ENCODE measurements around the gene CRISPLD2. TPM values are rescaled to one million over a fixed set of nuclear protein-coding genes. Genes with fewer than 3 reads are reported as not detected.
"Not testable (repeated sequence)": the region's sequence is repeated elsewhere in the genome, so short reads cannot be mapped to it uniquely, and the experiment has no call there.

The CRISPLD2 gene
- total RNA-seq, 1 experiment from 2014 or later = 3.0 TPM

DNA sequence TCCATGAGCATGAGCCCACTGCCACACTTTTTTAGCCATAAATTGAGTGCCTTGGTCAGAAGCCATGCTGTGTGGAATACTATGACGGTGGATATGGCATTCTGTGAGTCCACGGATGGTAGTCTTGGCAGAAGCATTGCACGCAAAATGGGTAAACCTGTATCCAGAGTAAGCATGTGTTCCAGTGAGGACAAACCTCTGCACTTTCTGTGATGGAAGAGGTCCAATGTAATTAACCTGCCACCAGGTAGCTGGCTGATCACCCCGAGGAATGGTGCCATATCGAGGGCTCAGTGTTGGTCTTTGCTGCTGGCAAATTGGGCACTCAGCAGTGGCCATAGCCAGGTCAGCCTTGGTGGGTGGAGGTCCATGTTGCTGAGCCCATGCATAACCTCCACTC, 37.0 kb downstream of the CRISPLD2 start:
- not testable (repeated sequence) for DNase-seq (ENCODE audit: low read depth)

DNA sequence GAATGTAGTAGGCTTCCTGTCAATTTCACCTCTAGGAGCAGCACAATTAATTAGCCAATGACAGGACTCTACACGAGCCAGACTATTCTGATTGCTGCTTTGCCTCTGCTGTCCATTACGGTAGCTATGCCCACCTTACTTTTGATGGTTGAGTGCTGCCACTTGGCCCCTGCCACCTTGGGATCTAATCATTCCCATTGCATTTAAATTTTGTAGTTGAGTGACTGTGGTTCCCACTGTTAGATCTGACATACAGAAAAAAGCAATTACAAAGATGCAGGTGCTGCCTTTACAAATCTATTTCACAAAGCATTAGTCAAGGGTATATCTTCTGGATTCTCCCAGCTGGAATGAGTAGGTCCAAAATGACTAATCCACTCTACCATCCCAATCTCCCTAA, 39.9 kb downstream of the CRISPLD2 start:
- DNase-seq (ENCODE audit: low read depth) = no peak

DNA sequence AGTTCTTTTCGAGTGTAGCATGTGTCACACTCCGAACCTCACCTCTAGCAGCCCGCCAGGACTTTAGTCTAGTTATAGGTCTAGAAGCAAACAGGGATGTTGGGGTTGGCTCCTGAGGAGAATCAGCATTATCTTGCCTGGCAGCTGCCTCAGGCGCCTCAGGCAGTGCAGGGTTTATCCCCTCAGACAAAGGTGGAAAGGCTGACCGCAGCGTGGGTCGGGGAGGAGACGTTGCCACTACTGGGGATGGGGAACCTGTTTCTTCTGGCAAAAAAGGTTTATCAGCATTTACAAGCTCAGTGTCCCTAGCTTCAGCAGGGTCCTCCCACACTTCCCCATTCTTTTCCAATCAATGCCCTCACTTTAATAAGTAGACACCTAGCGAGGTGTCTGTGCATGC, 40.6 kb downstream of the CRISPLD2 start:
- no peak for DNase-seq (ENCODE audit: low read depth)

DNA sequence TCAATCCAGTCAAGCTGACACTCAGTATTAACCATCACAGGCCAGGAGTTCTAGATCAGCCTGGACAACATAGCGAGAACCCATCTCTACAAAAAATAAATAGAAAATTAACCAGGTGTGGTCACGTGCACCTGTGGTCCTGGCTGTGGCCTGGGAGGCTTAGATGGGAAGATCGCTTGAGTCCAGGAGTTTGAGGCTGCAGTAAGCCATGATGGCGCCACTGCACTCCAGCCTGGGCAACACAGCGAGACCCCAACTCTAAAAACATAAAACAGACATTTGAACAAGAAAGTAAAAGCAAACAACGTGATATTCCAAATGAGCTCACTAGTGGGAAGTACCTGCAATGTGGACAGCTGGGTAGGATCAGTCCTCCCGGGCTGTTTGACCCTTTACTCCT, 41.9 kb downstream of the CRISPLD2 start:
- no peak for DNase-seq (ENCODE audit: low read depth)

DNA sequence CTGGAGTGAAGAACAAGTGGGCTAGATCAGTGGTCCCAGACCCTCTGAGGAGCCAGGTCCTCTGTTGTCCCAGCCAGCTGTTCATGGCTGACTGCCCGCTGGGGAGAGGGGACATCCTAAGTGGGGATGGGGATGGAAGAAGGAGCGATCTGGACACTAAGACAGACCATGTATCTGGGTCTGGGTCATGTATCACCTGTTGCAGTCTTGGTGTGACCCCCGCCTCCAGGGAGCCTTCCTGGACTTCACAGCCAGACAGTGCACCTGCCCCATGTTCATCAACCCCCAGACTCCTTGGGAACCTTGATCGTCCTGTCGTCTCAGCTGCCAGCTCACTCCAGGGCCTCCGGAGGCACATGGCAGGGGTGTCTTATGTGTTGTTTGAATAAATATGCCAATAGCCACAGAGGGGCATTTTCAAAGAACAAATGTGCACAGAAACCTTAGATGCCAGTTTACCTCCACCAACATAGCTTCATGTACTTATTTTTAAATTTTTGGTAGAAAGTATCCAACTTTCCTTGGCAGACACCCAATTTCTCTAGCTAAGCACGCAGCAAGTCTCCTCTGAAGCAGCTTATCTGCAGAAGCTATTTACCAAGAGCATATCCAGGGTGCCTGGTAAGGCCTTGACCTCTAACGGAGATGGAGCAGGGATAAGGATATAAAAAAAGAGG, 43.2 kb downstream of the CRISPLD2 start:
- DNase-seq (ENCODE audit: low read depth) = no peak

DNA sequence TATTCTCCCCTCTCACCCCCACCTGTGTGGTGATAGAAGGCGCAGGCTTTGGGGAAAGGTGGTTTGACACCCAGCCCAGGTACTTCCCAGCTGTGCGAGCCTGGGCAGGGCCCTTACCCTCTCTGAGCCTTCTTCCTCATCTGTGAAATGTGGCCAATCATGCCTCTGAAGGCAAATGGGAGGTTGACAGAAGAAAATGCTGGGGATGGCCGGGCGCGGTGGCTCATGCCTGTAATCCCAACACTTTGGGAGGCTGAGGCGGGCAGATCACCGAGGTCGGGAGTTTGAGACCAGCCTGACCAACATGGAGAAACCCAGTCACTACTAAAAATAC, 43.7 kb downstream of the CRISPLD2 start:
- DNase-seq (ENCODE audit: low read depth) = no peak

DNA sequence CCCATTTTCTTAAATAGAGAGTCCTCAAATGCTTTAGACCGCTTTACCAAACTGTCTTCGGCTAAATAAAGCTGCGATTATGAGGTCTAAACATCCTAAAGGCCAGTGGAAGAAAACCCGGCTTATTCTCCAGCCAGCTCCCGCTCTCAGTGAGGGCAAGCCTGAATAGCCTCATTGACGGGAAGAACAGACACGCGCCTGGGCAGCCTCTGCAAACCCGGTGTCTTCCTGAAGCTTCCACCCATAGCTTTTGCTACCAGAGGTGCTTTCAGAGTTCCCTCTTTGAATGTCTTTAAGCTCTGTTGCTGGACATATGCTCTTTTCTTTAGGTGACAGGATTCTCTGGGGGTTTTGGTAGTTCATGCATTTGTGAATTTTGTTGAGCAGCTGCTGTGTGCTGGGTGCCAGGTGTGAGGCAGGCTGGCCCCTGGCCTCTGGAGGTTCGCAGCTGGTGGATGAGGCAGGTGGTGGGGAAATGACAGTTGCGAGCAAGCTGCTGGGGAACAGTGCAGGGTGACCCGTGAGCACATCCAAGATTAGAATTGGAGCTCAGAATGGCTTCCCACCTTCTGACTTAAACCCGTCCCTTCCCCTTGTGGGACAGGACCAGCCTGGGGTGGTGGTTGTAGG, 44.7 kb downstream of the CRISPLD2 start:
- DNase-seq (ENCODE audit: low read depth) = peak; percentile 20

DNA sequence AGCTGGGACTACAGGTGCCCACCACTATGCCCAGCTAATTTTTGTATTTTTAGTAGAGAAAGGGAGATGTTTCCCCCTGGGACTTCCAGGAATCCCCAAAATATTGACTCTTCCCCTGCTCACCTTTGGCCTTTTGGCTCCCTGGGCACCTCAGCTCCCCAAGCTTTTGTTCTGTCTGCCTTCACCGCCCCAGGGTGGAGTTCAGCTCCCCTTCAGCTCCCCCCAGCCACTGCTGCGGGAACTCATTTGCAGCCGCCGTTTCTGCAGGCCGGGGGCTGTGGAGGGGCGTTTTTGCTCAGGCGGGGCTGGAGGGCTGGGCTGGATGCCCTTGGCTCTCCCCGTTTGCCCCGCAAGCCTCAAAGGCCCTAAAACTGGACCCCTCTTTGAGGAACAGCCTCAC, 47.9 kb downstream of the CRISPLD2 start:
- DNase-seq (ENCODE audit: low read depth) = no peak

DNA sequence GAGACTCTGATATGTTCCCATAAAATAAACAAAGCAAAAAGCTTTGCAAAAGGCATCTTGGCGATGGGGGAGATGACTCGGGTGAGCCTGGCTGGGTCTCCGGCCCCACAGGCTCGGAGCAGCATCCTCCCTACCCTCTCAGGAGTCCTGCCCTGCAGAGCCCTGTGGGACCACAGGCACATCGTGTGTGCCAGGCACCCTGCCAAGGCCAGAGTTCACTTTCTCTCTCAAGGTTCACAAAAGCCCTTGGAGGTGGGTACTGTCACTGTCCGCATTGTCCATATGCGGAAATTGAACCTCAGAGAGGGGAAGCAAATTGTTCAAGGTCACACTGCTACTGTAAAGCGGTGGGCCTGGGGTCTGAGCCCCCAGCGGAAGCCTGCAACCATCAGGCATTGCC, 48.5 kb downstream of the CRISPLD2 start:
- no peak for DNase-seq (ENCODE audit: low read depth)

DNA sequence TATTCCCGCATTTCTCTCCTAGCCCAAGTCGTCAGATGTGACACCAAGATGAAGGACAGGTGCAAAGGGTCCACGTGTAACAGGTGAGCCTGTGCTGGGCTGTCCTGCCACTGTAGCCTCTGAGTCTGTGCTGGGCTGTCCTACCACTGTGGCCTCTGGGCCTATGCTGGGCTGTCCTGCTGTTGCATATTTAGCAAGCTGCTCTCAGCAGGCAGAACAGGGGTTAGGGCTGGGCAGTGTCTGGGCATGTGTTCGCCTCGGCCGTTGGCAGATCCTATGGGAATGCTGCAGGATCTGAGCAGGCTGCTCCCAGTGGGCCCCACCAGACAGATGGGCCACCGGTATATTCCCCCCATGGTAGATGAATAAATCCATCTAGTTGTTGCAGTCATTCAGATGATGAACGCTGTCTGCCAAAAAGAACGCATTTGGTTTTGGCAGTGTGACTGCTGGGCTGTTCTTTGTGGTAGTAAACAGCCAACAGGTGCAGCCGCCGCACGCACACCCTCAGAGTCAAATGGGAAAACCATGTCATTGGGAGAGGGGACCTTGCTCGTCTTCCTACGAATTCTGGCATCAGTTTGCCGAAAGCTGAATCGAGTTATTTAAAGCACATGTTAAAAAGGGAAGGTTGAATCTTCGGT, 49.2 kb downstream of the CRISPLD2 start:
- DNase-seq (ENCODE audit: low read depth) = no peak

DNA sequence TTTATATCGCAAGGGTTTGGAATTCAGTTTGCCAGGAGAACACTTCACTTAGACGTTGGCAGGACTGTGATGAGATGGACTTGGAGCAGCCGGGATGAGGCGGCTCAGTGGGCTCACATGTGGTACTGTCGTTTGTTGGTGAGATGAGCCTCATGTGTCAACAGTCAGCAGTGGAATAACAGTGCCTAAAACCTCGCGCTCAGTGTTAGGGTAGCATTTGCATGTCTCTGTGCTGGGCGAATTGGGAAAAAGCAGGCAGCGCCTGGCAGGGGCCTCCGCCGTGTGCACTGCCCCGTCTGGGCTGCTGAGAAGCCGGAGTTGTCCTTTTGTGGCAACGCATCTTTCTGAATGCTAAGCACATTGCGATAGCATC, 49.7 kb downstream of the CRISPLD2 start:
- no peak for DNase-seq (ENCODE audit: low read depth)

DNA sequence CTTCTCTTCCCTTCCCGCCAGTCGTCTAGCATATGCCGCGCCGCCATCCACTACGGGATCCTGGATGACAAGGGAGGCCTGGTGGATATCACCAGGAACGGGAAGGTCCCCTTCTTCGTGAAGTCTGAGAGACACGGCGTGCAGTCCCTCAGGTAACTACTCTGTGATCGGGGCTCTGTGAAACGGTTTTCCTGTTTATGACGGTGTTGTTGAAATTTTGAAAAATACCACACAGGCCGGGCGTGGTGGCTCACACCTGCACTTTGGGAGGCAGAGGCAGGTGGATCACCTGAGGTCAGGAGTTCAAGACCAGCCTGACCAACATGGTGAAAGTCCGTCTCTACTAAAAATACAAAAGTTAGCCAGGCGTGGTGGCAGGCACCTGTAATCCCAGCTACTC, 53.2 kb downstream of the CRISPLD2 start:
- not testable (repeated sequence) for DNase-seq (ENCODE audit: low read depth)

DNA sequence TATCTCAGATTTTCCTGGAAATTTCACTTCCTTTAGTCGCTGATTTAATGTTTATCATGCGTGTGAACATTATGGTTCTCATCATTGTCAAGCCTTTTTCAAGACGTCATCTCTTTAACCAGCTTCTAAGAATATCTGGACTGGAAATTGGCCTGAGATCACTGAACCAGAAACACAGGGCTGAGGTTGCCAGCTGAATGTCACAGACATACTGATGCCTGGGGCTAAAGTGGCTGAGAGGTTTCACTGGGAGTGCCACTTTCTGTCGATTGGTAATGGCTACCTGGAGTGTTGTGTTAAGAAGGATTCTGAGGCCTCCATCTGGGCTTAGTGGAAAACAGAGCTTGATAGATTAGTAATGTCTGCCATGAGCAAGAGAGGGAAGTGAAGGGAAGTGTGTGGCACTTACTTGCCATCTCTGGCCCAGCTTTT, 54.2 kb downstream of the CRISPLD2 start:
- DNase-seq (ENCODE audit: low read depth) = no peak

DNA sequence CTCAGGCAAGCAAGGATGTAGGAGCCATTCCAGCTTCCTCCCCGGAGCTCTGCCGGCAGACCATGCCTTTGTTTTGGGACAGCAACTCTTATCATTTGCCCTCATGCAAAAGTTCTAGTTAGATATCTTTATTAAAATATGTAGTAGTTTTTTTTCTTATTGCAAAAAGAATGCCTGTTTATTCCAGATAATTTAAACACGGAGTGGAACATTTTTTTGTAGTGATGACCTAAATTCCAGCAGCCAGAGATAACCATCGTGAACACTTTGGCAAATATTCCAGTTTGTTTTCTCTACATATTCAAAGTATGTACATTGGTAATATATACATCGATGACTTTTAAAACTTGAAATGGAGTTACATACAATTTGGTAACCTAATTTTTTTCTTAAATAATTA, 54.8 kb downstream of the CRISPLD2 start:
- DNase-seq (ENCODE audit: low read depth) = no peak

DNA sequence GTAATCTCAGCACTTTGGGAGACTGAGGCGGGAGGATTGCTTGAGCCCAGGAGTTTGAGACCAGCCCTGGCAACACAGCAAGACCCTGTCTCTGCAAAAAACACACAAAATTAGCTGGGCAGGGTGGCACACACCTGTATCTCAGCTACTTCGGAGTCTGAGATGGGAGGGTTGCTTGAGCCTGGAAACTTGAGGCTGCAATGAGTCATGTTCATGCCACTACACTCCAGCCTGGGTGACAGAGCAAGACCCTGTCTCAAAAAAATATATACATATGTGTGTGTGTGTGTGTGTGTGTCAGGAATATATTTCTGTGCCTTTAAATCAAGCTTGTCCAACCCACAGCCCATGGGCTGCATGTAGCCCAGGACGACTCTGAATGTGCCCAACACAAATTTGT, 55.2 kb downstream of the CRISPLD2 start:
- no peak for DNase-seq (ENCODE audit: low read depth)

DNA sequence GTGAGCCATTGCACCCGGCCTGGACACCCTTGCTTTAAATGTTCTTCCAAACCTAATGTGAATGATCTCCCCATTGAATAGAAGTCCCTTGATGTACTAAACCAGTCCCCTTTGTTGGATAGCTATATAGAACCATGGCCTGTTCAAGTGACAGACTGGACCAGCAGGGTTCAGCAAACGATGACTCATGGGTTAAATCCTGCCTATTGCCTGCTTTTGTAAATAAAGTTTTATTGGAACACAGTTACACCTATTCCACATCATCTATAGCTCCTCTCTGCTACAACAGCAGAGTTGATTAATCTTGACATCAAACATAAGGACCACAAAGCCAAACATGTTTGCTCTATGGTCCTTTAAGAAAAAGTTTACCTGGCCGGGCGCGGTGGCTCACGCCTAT, 56.1 kb downstream of the CRISPLD2 start:
- DNase-seq (ENCODE audit: low read depth) = no peak

DNA sequence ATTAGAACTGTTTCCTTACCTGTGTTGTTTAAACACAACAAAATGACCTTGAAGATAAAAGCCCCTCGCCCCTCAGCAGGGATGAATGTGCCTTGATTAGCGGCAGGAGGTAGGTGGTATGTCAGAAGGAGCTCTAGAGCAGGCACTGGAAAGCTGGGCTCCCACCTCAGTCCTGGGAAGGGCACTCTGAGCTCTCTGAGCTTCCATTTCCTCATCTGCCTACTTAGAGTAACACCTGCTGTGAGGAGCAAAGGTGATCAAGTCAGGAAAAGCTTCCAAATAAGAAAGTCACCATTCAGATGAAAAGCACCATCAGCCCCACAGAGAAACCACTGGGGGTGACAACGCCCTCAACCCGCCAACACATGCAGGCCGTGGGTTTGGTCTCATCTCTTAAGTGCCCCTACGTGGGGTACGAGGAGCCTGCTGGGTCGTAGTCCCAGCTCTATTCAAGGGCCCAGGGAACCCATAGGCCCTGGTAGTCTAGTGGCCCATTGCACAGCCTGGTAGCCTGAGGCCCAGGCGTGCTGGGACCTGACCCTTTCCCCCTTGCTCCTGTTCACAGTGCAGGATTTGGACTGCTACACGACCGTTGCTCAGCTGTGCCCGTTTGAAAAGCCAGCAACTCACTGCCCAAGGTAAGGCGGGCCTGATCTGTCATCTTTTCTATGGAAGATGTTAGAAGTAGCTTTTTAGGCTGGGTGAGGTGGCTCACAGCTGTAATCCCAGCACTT, 57.3 kb downstream of the CRISPLD2 start:
- no peak for DNase-seq (ENCODE audit: low read depth)

DNA sequence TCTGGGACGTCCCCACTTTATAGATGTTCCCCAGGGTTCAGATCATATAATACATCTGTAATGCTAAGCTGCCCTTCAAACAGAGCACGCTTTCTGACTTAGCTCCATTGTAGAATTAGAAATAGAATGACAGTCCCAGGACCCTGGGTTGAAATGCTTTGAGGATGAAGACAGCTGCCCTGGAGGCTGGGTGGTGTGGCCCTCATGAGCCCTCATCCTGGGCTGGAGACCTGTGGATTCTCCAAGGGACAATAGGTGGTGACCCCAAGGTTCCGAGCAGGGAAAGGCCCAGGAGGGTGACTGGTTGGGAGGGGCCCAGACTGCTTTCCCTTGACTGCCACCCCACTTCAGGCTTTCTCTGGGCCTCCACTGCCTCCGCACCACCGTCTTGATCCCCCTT, 59.0 kb downstream of the CRISPLD2 start:
- DNase-seq (ENCODE audit: low read depth) = no peak

DNA sequence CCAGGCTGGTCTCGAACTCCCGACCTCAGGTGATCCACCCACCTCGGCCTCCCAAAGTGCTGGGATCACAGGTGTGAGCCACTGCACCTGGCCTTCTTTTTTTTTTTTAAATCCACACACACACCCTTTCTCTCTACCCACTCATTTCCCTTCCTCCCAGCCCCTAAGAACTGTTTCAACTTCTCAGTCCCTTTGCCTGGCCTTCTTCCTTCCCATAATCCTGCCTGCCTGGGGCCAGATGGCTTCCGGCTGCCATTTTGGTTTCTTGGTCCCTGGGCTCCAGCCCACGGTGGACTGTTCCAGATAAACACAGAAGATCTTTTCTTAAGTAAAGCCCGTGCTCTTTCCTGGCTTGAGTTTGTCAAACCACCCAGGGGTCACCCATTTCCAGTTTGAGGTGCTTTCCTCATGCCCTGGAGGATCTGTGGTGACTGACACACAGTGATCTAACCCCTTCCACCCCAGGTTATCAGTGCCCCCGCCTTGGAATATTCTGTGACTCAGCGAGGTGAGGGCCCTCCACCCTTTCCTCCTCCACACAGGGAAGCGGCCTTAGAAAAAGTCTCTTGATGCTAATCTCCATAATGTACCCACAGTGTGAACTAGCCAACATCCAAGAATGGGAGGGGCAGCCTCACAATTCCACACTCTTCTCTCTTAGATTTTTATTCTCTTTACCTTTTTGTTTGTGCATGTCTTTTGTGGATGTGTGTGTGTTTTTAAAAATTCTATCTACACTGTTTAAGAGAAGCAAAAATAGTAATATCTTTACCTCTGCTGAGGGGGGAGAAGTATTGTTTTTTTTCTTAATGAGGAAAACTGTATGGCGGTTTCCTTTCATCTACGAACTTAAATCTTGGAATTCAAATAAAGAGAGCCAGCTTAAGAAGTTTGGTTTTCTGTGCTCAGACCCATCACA, 60.0 kb downstream of the CRISPLD2 start:
- no peak for DNase-seq (ENCODE audit: low read depth)

DNA sequence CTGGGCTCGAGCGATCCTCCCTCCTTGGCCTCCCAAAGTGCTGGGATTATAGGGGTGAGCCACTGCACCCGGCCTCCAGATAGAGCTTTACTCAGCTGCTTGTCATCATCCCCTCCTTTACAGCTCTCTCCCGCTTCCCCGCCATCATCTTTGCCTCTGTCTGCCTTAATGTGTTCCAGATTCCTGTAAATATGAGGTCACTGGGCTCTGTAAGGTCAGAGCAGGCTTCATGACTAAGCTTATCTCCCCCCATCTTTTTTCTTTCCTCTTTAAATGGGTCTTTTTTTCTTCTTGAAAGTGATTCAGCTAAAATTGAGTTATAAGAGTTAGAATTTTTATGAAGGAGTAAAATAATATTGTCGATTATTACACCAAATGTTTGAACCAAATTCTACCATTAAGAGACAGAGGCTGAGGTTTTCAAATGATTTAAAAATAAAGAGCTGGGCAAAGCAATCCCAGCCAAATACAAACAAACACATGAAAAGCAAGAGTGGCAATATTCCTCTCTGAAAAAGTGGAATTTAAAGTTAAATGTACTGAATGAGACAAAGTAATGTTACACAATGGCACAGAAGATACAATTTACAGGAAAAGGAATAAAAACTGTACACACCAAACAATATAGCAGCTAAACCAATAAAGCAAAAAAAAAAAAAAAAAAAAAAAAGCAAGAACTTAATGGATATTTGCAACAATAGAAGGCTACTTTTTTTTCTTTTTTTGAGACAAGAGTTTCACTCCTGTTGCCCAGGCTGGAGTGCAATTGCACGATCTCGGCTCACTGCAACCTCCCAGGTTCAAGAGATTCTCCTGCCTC, 62.1 kb downstream of the CRISPLD2 start:
- peak; percentile 65 for DNase-seq (ENCODE audit: low read depth)

DNA sequence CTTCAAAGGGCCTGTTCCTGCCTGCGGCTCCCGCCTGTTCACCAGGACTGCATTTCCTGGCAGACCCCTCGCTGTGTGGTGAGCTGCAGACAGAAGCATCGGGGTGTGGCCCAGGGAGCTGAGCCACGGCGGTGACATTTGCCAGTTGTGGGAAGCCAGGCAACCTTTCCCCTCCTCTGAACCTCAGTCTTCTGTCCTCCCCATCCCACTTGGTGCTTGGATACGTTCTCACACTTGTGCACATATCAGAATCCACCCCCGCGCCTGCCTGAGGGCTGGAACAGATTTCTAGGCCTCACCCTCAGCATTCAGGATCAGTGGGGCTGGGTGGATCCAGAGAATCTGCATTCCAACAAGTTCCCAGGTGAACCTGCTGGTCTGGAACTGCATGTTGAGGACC, 63.5 kb downstream of the CRISPLD2 start:
- DNase-seq (ENCODE audit: low read depth) = no peak
